GM12891 (cell line): ENCODE data around the gene ADGRA3.

Experiments
- POLR2A ChIP-seq: IDR thresholded peaks from 2 replicates; pipeline ENCODE4 v1.6.1; 2011; ENCODE audit warnings: low read depth, low read length, control low read depth
- POLR2AphosphoS5 ChIP-seq: IDR thresholded peaks from 2 replicates; pipeline ENCODE4 v1.6.1; 2011; ENCODE audit warnings: low read depth, low read length, control low read depth
- TAF1 ChIP-seq: IDR thresholded peaks from 2 replicates; pipeline ENCODE4 v1.6.1; 2011; ENCODE audit warnings: low read depth, low read length, control low read depth

DNA sequence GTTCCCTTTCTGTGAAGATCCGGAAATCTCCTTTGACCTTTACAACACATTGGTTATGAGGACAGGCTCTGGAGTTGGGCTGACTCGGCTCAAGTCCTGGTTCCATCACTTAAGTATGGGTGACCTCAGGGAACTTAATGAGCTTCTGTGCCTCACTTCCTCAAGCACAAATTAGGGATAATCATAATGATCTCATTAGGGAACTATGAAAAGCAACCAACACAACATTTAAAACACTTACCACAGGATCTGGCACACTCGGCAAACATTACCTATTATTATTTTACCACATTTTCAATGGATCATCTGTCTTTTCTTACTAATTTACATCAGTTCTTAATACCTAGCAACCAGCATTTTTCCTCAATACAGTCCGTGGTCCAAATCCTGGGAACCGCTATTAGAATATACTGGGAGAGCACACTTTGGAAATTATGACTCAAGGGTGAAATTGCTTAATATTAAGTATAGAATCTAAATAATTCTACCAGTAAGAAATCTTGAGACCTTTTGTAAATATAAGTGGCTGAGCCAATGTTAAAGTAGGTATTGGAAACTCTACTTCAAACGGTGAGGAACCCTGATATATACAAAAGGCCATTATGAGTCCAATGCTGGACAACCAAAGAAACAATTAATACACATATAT lies 19.6 kb downstream of the ADGRA3 start:
- TF ChIP-seq POLR2A (no peak), POLR2AphosphoS5 (no peak), TAF1 (no peak)
